Ascending aorta (tissue), 2 donors: ENCODE data around the gene TMEM163. TPM values are rescaled to one million over a fixed set of nuclear protein-coding genes. Genes with fewer than 3 reads are reported as not detected.

ENCODE experiments used
- DNase-seq, 2 donors: peaks; one replicate each; pipeline ENCODE4 v3.0.0-alpha.2; 2019; ENCODE audit warnings: low spot score in 2 of 2
- H3K27ac ChIP-seq, 2 donors: fragments of 200-600 bp; sonication (generic); one replicate each; pipeline ENCODE4 v1.5.1; 2016 to 2017; ENCODE audit warnings: mild to moderate bottlenecking in 1 of 2
- H3K27me3 ChIP-seq: fragments of 200-600 bp; sonication (generic); one replicate; pipeline ENCODE4 v1.5.1; 2017
- H3K36me3 ChIP-seq, 2 donors: fragments of 200-600 bp; sonication (generic); one replicate each; pipeline ENCODE4 v1.5.1; 2016
- H3K4me1 ChIP-seq, 2 donors: fragments of 200-600 bp; sonication (generic); one replicate each; pipeline ENCODE4 v1.5.1; 2016 to 2017; ENCODE audit warnings: mild to moderate bottlenecking in 1 of 2
- H3K4me3 ChIP-seq, 2 donors: fragments of 200-600 bp; sonication (generic); one replicate each; pipeline ENCODE4 v1.5.1; 2016 to 2017; ENCODE audit warnings: mild to moderate bottlenecking in 1 of 2
- H3K9me3 ChIP-seq, 2 donors: fragments of 200-600 bp; sonication (generic); one replicate each; pipeline ENCODE4 v1.5.1; 2016
- CTCF ChIP-seq, 3 experiments: fragments of 200-600 bp in 2 of 3; fragments of 450-650 bp in 1 of 3; sonication (generic) in 2 of 3; IDR thresholded peaks; one replicate each; pipeline ENCODE4 v1.5.1; 2016 to 2019; ENCODE audit warnings: antibody characterized with exemption in 3 of 3, mild to moderate bottlenecking in 1 of 3, moderate library complexity in 1 of 3
- intact Hi-C: fragments of 100-400 bp; cut with DNase I; formaldehyde crosslinking; loops from one replicate; pipeline ENCODE4 v1.15.1; 2023
- total RNA-seq: library from RNA; depleted of rRNA; stranded (reverse); fragments of >200 nt; gene quantifications from one replicate; pipeline ENCODE4 v1.1.0, GENCODE V29; 2016

The TMEM163 gene
- total RNA-seq, 1 donor from 2014 or later = not detected

- H3K27ac ChIP-seq = no peak overlapping the region
- no peaks in the 10 kb centered on the region for H3K4me1 ChIP-seq
- H3K9me3 ChIP-seq = no peaks in the 10 kb centered on the region
- no peak overlapping the region for H3K4me3 ChIP-seq
- intact Hi-C loops = no loop called here
- no peaks in the 10 kb centered on the region for H3K27me3 ChIP-seq
- H3K36me3 ChIP-seq = no peaks in the 10 kb centered on the region
- no peak for TF ChIP-seq CTCF (IDR thresholded peaks at IDR 0.05)
- DNase-seq = no peak
Observed at GRCh38 chr2:134469516-134470115, 249.2 kb downstream of the TMEM163 start.

- Histone ChIP-seq H3K27me3 (no peaks in the 10 kb centered on the region), H3K27ac (no peak overlapping the region), H3K4me3 (no peak overlapping the region), H3K9me3 (no peaks in the 10 kb centered on the region), H3K4me1 (no peaks in the 10 kb centered on the region), H3K36me3 (no peaks in the 10 kb centered on the region)
- no peak for TF ChIP-seq CTCF (IDR thresholded peaks at IDR 0.05)
- intact Hi-C loops = no loop called here
- DNase-seq = no peak
Observed at GRCh38 chr2:134468776-134469175, 250.0 kb downstream of the TMEM163 start.

GRCh38 chr2:134468164-134468563 is 250.6 kb downstream of the TMEM163 start:
- no peak overlapping the region for H3K27ac ChIP-seq
- no peak overlapping the region for H3K4me3 ChIP-seq
- intact Hi-C loops = no loop called here
- no peaks in the 10 kb centered on the region for H3K36me3 ChIP-seq
- H3K4me1 ChIP-seq = no peaks in the 10 kb centered on the region
- DNase-seq = no peak
- H3K9me3 ChIP-seq = no peaks in the 10 kb centered on the region
- H3K27me3 ChIP-seq = no peaks in the 10 kb centered on the region
- no peak for TF ChIP-seq CTCF (IDR thresholded peaks at IDR 0.05)

GRCh38 chr2:134466141-134466540 is 252.7 kb downstream of the TMEM163 start:
- no peaks in the 10 kb centered on the region for H3K27me3 ChIP-seq
- H3K36me3 ChIP-seq = no peaks in the 10 kb centered on the region
- DNase-seq = no peak
- no peak overlapping the region for H3K27ac ChIP-seq
- intact Hi-C loops = no loop called here
- no peak for TF ChIP-seq CTCF (IDR thresholded peaks at IDR 0.05)
- H3K9me3 ChIP-seq = no peaks in the 10 kb centered on the region
- H3K4me3 ChIP-seq = no peak overlapping the region
- H3K4me1 ChIP-seq = no peaks in the 10 kb centered on the region

GRCh38 chr2:134465228-134466105 is 253.3 kb downstream of the TMEM163 start:
- H3K4me1 ChIP-seq = no peaks in the 10 kb centered on the region
- H3K36me3 ChIP-seq = no peaks in the 10 kb centered on the region
- DNase-seq = no peak
- H3K9me3 ChIP-seq = no peaks in the 10 kb centered on the region
- intact Hi-C loops = no loop called here
- no peak overlapping the region for H3K4me3 ChIP-seq
- TF ChIP-seq CTCF (IDR thresholded peaks at IDR 0.05) = no peak
- H3K27me3 ChIP-seq = no peaks in the 10 kb centered on the region
- H3K27ac ChIP-seq = no peak overlapping the region
